HL-60 (cell line): ENCODE measurements around the gene MPHOSPH10.
"Not testable (repeated sequence)": the region's sequence is repeated elsewhere in the genome, so short reads cannot be mapped to it uniquely, and the experiment has no call there.

Source experiments
- DNase-seq, 2 experiments: peaks; one replicate each; pipeline ENCODE4 v3.0.0-alpha.2; 2010 to 2020; ENCODE audit warnings: low read depth in 1 of 2, low spot score in 1 of 2
- H3K27ac ChIP-seq: fragments of 250-450 bp; sonication (Bioruptor Pico); replicated peaks from 2 replicates; pipeline ENCODE4 v1.5.1; 2020; ENCODE audit warnings: mild to moderate bottlenecking, moderate library complexity
- H3K27me3 ChIP-seq: fragments of 250-450 bp; sonication (Bioruptor Pico); 2 replicates; pipeline ENCODE4 v1.5.1; 2021; ENCODE audit warnings: mild to moderate bottlenecking, moderate library complexity; ENCODE audit not compliant: insufficient read depth, poor library complexity, severe bottlenecking
- H3K4me3 ChIP-seq: replicated peaks from 2 replicates; pipeline ENCODE4 v1.5.1; 2011; ENCODE audit warnings: mild to moderate bottlenecking, control low read depth, low read length; ENCODE audit not compliant: insufficient read depth
- CTCF ChIP-seq: IDR thresholded peaks from one replicate; pipeline ENCODE4 v1.5.1; 2011; ENCODE audit warnings: low read length, control low read depth, inconsistent platforms; ENCODE audit not compliant: insufficient read depth
- GABPA ChIP-seq: IDR thresholded peaks from 2 replicates; pipeline ENCODE4 v1.6.1; 2012; ENCODE audit warnings: low read depth
- POLR2AphosphoS5 ChIP-seq: IDR thresholded peaks from 2 replicates; pipeline ENCODE4 v1.6.1; 2012; ENCODE audit warnings: low read depth
- REST ChIP-seq: IDR thresholded peaks from 2 replicates; pipeline ENCODE4 v1.6.1; 2012; ENCODE audit warnings: low read depth; ENCODE audit not compliant: insufficient replicate concordance
- SPI1 ChIP-seq: IDR thresholded peaks from 2 replicates; pipeline ENCODE4 v1.6.1; 2012; ENCODE audit warnings: low read depth, mild to moderate bottlenecking, borderline replicate concordance

Gene MPHOSPH10

GRCh38 chr2:71174207-71174606, 43.8 kb downstream of the MPHOSPH10 start:
- Histone ChIP-seq H3K27ac (no peak overlapping the region), H3K4me3 (no peak overlapping the region), H3K27me3 (no peaks in the 10 kb centered on the region)
- no peak for DNase-seq
- TF ChIP-seq POLR2AphosphoS5: no peak
- no peak for TF ChIP-seq REST
- no peak for TF ChIP-seq CTCF
- no peak for TF ChIP-seq GABPA
- no peak for TF ChIP-seq SPI1

- H3K27me3 ChIP-seq, DNase-seq, H3K4me3 ChIP-seq, H3K27ac ChIP-seq: not testable (repeated sequence)
Observed at GRCh38 chr2:71178836-71179235, 48.4 kb downstream of the MPHOSPH10 start.

- DNase-seq: no peak
- Histone ChIP-seq H3K27me3 (no peaks in the 10 kb centered on the region), H3K27ac (no peak overlapping the region), H3K4me3 (no peak overlapping the region)
- no peak for TF ChIP-seq REST
- TF ChIP-seq SPI1: no peak
- no peak for TF ChIP-seq GABPA
- TF ChIP-seq POLR2AphosphoS5: no peak
- TF ChIP-seq CTCF: no peak
Observed at GRCh38 chr2:71181316-71181715, 50.9 kb downstream of the MPHOSPH10 start.

GRCh38 chr2:71183306-71184115, 53.1 kb downstream of the MPHOSPH10 start:
- not testable (repeated sequence) for H3K27ac ChIP-seq

GRCh38 chr2:71186973-71187372, 56.5 kb downstream of the MPHOSPH10 start:
- H3K27me3 ChIP-seq: no peaks in the 10 kb centered on the region
- H3K27ac ChIP-seq: no peak overlapping the region
- TF ChIP-seq SPI1 (no peak), POLR2AphosphoS5 (no peak), REST (no peak), CTCF (no peak), GABPA (no peak)
- DNase-seq: no peak
- H3K4me3 ChIP-seq: no peak overlapping the region

More at GRCh38 chr2:71183306-71184115, 53.1 kb downstream of the MPHOSPH10 start:
- not testable (repeated sequence) for DNase-seq, H3K27me3 ChIP-seq, H3K4me3 ChIP-seq
